ENCODE measurements around the gene PCDH7. TPM values are rescaled to one million over a fixed set of nuclear protein-coding genes. Genes with fewer than 3 reads are reported as not detected.

The PCDH7 gene
- total RNA-seq, 2 experiments from 2014 or later = not detected

DNA sequence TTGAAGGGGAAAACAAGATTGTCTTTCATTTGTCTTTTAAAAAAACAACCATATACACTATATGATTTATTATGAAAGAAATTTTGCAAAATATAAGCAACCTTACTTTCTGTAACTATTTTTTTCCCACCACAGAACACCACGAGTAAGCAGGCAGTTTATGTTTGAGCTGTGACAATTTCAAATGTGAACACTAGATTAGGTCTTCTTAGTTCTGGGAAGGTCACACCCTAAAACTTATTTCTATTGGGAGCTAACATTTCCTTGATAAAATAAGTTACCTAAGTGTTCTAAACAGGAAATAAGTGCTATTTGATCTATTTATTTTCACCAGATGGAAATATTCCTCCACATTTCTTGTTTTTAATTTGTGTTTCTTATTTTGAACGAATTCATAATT, 50.6 kb downstream of the PCDH7 start:
- ChIA-PET POLR2A (no interaction called here), CTCF (no interaction called here)
- no peaks in the 10 kb centered on the region for H3K36me3 Mint-ChIP-seq (ENCODE audit: low read depth)
- no peak overlapping the region for H3K4me3 Mint-ChIP-seq
- no peak overlapping the region for H3K27ac Mint-ChIP-seq
- no peaks in the 10 kb centered on the region for H3K9me3 Mint-ChIP-seq
- DNase-seq = no peak
- H3K4me1 Mint-ChIP-seq = no peaks in the 10 kb centered on the region
- H3K27me3 Mint-ChIP-seq = no peaks in the 10 kb centered on the region

DNA sequence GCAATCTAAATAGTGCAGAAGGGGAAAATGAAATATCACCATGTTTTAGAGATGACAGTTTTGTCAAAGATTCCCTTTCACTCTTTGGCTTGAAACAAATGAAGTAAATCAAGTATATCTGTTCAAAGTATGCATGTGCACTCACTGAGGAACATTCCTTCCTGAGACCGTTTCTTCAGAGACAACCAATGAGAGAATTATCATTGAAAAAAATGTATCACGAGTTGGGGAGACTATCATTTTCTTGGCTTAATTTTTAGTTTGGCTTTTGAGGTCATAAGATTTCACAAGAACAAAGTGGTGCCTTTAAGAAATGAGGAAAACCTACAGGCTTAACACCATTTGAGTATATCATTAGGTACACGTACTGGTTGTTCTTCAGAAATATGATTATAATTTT, 56.3 kb downstream of the PCDH7 start:
- H3K27ac Mint-ChIP-seq = no peak overlapping the region
- no peak for DNase-seq
- no peaks in the 10 kb centered on the region for H3K36me3 Mint-ChIP-seq (ENCODE audit: low read depth)
- POLR2A ChIA-PET = no interaction called here
- H3K4me1 Mint-ChIP-seq = no peaks in the 10 kb centered on the region
- H3K27me3 Mint-ChIP-seq = no peaks in the 10 kb centered on the region
- CTCF ChIA-PET = no interaction called here
- no peak overlapping the region for H3K4me3 Mint-ChIP-seq
- no peaks in the 10 kb centered on the region for H3K9me3 Mint-ChIP-seq

GRCh38 chr4:30776921-30777415, 56.8 kb downstream of the PCDH7 start:
- H3K27ac Mint-ChIP-seq = no peak overlapping the region
- no peak for DNase-seq
- POLR2A ChIA-PET = no interaction called here
- H3K4me3 Mint-ChIP-seq = no peak overlapping the region
- no peaks in the 10 kb centered on the region for H3K27me3 Mint-ChIP-seq
- CTCF ChIA-PET = no interaction called here
- no peaks in the 10 kb centered on the region for H3K36me3 Mint-ChIP-seq (ENCODE audit: low read depth)
- H3K9me3 Mint-ChIP-seq = no peaks in the 10 kb centered on the region
- H3K4me1 Mint-ChIP-seq = no peaks in the 10 kb centered on the region

Data from activated CD4-positive, alpha-beta T cell treated with anti-CD3 and anti-CD28 coated beads, Interleukin-2, amount 10 ng/mL, durations not matched to agents 7 days and 5 days (primary cell).